Iris pigment epithelial cell (primary cell): ENCODE results near the gene TAS1R2.

ENCODE experiments used
- DNase-seq: peaks from one replicate; pipeline ENCODE4 v3.0.0-alpha.2; 2011; ENCODE audit warnings: low read depth

The TAS1R2 gene

GRCh38 chr1:18820791-18821641, 38.4 kb downstream of the TAS1R2 start:
- peak; percentile 51 for DNase-seq

- no peak for DNase-seq
These were observed 39.3 kb downstream of the TAS1R2 start for GRCh38 chr1:18819986-18820790.

GRCh38 chr1:18819203-18819602, 40.3 kb downstream of the TAS1R2 start:
- DNase-seq: no peak

GRCh38 chr1:18817795-18818435, 41.5 kb downstream of the TAS1R2 start:
- DNase-seq: no peak

GRCh38 chr1:18817316-18817715, 42.1 kb downstream of the TAS1R2 start:
- DNase-seq: no peak

GRCh38 chr1:18816808-18817207, 42.7 kb downstream of the TAS1R2 start:
- no peak for DNase-seq

- DNase-seq: no peak
These were observed 44.5 kb downstream of the TAS1R2 start for GRCh38 chr1:18814874-18815531.

GRCh38 chr1:18814425-18814824, 45.0 kb downstream of the TAS1R2 start:
- DNase-seq: no peak

- no peak for DNase-seq
These were observed 47.0 kb downstream of the TAS1R2 start for GRCh38 chr1:18812453-18812939.

- DNase-seq: no peak
These were observed 47.6 kb downstream of the TAS1R2 start for GRCh38 chr1:18811733-18812452.

GRCh38 chr1:18809953-18810899, 49.2 kb downstream of the TAS1R2 start:
- DNase-seq: no peak

- no peak for DNase-seq
These were observed 50.9 kb downstream of the TAS1R2 start for GRCh38 chr1:18808550-18808949.

- DNase-seq: no peak
These were observed 52.0 kb downstream of the TAS1R2 start for GRCh38 chr1:18807334-18808063.

GRCh38 chr1:18805925-18806849, 53.3 kb downstream of the TAS1R2 start:
- no peak for DNase-seq

- no peak for DNase-seq
These were observed 54.1 kb downstream of the TAS1R2 start for GRCh38 chr1:18805150-18805879.

- no peak for DNase-seq
These were observed 55.6 kb downstream of the TAS1R2 start for GRCh38 chr1:18803851-18804250.

- no peak for DNase-seq
These were observed 56.2 kb downstream of the TAS1R2 start for GRCh38 chr1:18803151-18803791.
